ENCODE data around the gene PTTG1. TPM values are rescaled to one million over a fixed set of nuclear protein-coding genes. Genes with fewer than 3 reads are reported as not detected.

PTTG1 gene
- 341 and 362 TPM in 2 replicates for total RNA-seq (2014; rRNA removed; shearing (Covaris generic))
- 299 and 440 TPM in 2 replicates for polyA plus RNA-seq (2014; cell fraction: nucleus; rRNA removed)

- peak; percentile 96 for DNase-seq (ENCODE audit: extremely low read depth, low read depth)
Observed at GRCh38 chr5:160421625-160422258, at the start of gene PTTG1. TSS of gene PTTG1 (plus strand) at chr5:160421855. CDS start at chr5:160422313, 458 bp downstream.

- DNase-seq (ENCODE audit: extremely low read depth, low read depth), result no peak
Observed at GRCh38 chr5:160375166-160375565, 46.5 kb upstream of the PTTG1 start.

GRCh38 chr5:160375701-160376100 is 46.0 kb upstream of the PTTG1 start:
- no peak for DNase-seq (ENCODE audit: extremely low read depth, low read depth)

GRCh38 chr5:160376416-160376815 is 45.2 kb upstream of the PTTG1 start:
- no peak for DNase-seq (ENCODE audit: extremely low read depth, low read depth)

GRCh38 chr5:160377651-160378050 is 44.0 kb upstream of the PTTG1 start:
- DNase-seq (ENCODE audit: extremely low read depth, low read depth), result no peak

- DNase-seq (ENCODE audit: extremely low read depth, low read depth), result no peak
Observed at GRCh38 chr5:160378330-160378729, 43.3 kb upstream of the PTTG1 start.

GRCh38 chr5:160379511-160379910 is 42.1 kb upstream of the PTTG1 start:
- no peak for DNase-seq (ENCODE audit: extremely low read depth, low read depth)

GRCh38 chr5:160380041-160380440 is 41.6 kb upstream of the PTTG1 start:
- DNase-seq (ENCODE audit: extremely low read depth, low read depth), result no peak

GRCh38 chr5:160382346-160382745 is 39.3 kb upstream of the PTTG1 start:
- DNase-seq (ENCODE audit: extremely low read depth, low read depth), result no peak

- DNase-seq (ENCODE audit: extremely low read depth, low read depth), result no peak
Observed at GRCh38 chr5:160384681-160385080, 37.0 kb upstream of the PTTG1 start.

- no peak for DNase-seq (ENCODE audit: extremely low read depth, low read depth)
Observed at GRCh38 chr5:160385496-160385895, 36.2 kb upstream of the PTTG1 start.

GRCh38 chr5:160387445-160387844 is 34.2 kb upstream of the PTTG1 start:
- no peak for DNase-seq (ENCODE audit: extremely low read depth, low read depth)

GRCh38 chr5:160390787-160391696 is 30.6 kb upstream of the PTTG1 start:
- peak; percentile 32 for DNase-seq (ENCODE audit: extremely low read depth, low read depth)

- no peak for DNase-seq (ENCODE audit: extremely low read depth, low read depth)
Observed at GRCh38 chr5:160395111-160395510, 26.5 kb upstream of the PTTG1 start.

GRCh38 chr5:160397492-160397891 is 24.2 kb upstream of the PTTG1 start:
- no peak for DNase-seq (ENCODE audit: extremely low read depth, low read depth)

GRCh38 chr5:160398806-160399205 is 22.8 kb upstream of the PTTG1 start:
- DNase-seq (ENCODE audit: extremely low read depth, low read depth), result no peak

GRCh38 chr5:160399402-160400353 is 22.0 kb upstream of the PTTG1 start, which contains the start of gene FAM200C:
TSS of gene FAM200C (minus strand) at chr5:160400054. CDS start at chr5:160395490, 4,564 bp downstream.
- peak; percentile 94 for DNase-seq (ENCODE audit: extremely low read depth, low read depth)

- DNase-seq (ENCODE audit: extremely low read depth, low read depth), result peak; percentile 93
Observed at GRCh38 chr5:160418561-160419457, 2.8 kb upstream of the PTTG1 start, which contains the start of gene SLU7. TSS of gene SLU7 (minus strand) at chr5:160419081. CDS start at chr5:160415294, 3,787 bp downstream.
